Activated CD8-positive, alpha-beta memory T cell treated with anti-CD3 and anti-CD28 coated beads for 36 hours (primary cell): ENCODE data around the gene ZMYND11. TPM values are rescaled to one million over a fixed set of nuclear protein-coding genes. Genes with fewer than 3 reads are reported as not detected.
"Not testable (repeated sequence)": the region's sequence is repeated elsewhere in the genome, so short reads cannot be mapped to it uniquely, and the experiment has no call there.

Experiments used
- CTCF ChIA-PET: fragments of 350-600 bp; sonication (Branson Sonifier 250); formaldehyde crosslinking; loops from one replicate; lab custom pipeline; 2021; ENCODE audit warnings: antibody characterized with exemption; lab: Charles Lee
- POLR2A ChIA-PET: fragments of 350-600 bp; sonication (Branson Sonifier 250); formaldehyde crosslinking; loops from one replicate; lab custom pipeline; 2021; ENCODE audit warnings: antibody characterized with exemption; lab: Charles Lee
- total RNA-seq, 2 experiments: library from RNA; stranded (reverse); gene quantifications; one replicate each; pipeline ENCODE4 v1.2.3, GENCODE V29; 2021

The ZMYND11 gene
- total RNA-seq, 2 experiments from 2014 or later, result 26.6 to 29.4 TPM

DNA sequence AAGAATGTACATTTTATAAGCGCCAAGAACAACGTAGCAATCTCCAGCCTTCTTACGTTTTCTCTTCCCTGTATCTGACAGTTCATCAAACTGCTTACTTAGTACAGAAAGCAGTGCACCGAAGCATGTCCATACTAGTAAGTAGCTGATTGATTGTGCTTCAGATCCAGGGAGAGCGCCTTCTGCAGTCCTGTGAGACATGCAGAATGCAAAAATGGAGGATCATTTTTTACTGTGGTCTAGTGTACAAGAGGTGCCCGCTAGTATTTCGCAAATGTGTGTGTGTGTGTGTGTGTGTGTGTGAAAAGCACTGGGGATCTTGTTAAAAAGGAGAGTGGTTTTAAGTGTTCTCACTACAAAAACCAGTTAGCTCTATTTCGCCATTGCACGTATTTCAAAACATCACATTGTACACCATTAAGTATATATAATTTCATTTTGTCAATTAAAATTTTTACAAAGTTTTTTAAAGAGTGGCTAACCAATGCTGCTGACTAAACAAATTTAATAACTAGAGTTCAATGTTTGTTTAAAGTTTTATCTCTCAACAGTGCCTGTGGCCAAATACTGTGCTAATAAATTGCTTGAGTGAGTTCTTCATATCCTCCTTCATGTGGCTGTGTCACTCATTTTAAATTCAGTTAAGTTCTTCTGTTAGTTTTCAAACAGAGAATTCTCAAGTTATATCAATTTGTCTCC lies 99.6 kb downstream of the ZMYND11 start:
- ChIA-PET CTCF (no interaction called here), POLR2A (no interaction called here)

DNA sequence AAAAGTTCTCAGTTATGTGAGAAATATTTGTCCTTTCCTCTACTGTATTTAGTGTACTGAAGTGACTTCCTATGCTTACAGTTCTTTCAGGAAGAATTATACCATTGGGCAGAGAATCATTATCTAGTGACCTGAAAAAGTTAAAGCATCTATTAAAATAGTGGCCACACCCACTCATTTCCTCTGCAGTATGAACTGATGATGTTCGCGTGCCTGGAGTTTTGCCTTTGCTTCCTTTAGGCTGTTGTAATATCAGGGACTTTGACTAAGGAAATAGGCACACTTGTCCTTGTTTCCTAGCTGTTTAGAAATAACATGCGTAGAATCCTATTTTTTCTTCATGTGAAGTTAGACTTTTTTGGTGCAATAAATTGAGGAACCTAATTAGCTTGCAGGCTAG lies 100.7 kb downstream of the ZMYND11 start:
- CTCF ChIA-PET, result no interaction called here
- POLR2A ChIA-PET, result no interaction called here

DNA sequence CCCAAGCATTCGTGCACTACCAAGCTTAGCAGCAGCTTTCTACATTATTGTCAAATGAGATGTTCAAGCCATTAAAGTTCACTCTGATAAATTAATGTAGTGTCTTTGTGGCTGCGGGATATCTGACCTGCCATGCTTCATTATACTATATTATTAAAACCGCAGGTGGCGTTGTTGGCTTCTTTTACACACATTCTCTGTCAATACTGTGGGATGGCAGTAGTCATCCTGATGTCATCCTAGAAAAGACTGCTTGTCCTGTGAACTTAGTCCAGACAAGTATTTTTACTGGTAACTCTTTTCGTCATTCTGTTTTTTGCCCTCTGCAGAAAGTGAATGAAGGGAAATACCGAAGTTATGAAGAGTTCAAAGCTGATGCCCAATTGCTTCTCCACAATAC lies 103.9 kb downstream of the ZMYND11 start:
- ChIA-PET POLR2A (no interaction called here), CTCF (no interaction called here)

DNA sequence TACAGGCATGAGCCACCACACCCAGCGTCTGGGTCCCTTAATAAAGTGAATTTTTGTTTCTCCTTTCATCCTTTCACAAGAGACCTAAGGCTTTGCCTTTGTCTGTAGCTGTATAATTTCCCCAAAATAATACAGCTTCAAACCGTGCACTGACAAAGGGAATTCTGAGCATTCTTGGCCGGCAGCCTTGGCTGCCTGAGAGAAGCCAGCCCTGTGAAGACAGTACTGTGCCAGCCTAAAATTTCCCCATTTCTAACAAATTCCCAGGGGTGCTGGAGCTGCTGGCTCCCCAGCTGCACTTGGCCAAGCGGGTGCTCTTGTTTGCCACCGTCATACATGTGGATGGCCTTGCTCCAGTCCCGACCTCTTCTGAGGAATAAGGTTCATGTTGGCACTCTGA lies 106.2 kb downstream of the ZMYND11 start:
- POLR2A ChIA-PET, result no interaction called here
- CTCF ChIA-PET, result no interaction called here

DNA sequence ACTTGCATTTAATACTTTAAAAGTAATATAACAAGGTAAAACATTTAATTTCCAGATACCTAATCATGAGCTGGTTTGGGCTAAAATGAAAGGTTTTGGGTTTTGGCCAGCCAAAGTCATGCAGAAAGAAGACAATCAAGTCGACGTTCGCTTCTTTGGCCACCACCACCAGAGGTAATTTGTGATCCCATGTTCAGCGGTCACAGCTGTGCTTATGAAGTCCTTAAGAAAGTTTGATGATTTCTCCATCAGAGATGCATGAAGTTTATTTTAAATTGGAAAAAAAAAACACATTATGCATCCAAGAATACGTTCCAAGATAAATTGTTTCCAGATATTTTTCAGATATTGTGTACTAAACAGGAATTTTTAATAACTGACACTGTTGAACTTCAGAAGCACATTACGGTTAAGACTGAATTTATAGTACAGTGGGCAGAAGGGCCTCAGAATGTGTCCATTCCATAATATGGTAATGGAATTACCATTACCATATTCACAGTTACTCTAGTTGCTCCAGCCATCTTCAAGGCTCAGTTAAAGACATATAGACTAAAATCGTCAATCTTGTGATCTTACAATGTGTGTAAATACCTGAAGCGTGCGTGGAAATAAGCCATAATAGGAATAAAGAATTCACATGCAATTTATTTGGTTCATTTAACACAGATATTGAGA lies 106.8 kb downstream of the ZMYND11 start:
- CTCF ChIA-PET, result no interaction called here

DNA sequence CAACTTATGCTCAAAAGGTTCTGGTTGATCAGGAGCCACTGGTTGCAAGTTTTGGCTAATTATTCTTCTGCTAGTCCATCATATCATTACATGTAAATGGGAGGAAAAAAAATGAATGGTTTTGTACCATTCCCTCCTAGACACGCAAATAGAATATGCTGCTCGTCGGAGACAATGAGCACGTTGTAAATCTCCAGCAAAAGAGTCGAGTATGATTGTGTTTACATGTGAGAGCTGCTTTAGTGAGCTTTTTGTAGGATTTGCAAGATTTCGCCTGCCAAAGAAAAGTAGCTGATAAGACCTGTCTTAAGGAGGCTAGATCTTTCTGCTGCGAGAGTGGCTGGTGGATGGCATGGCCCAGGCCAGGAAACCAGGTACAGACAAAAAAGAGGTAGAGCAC lies 109.0 kb downstream of the ZMYND11 start:
- ChIA-PET CTCF (no interaction called here), POLR2A (no interaction called here)

More for the DNA sequence above, 106.8 kb downstream of the ZMYND11 start:
- POLR2A ChIA-PET, result no interaction called here

DNA sequence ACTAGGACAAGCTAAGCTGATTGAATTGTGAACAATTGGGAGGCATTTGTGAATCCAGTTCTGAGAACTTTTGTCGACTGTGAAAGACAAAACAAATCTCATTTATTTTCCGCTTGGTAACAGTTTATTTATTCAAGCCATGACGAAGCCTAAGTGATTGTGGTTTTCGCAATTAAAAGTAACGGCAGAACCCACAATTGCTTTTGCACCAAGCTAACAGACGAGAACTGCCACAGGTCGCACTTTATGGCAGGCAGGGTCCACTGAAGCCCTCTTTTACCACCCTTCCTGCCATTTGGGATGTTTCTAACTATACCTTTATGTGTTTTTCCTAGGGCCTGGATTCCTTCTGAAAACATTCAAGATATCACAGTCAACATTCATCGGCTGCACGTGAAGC lies 111.2 kb downstream of the ZMYND11 start:
- POLR2A ChIA-PET, result no interaction called here
- CTCF ChIA-PET, result no interaction called here

DNA sequence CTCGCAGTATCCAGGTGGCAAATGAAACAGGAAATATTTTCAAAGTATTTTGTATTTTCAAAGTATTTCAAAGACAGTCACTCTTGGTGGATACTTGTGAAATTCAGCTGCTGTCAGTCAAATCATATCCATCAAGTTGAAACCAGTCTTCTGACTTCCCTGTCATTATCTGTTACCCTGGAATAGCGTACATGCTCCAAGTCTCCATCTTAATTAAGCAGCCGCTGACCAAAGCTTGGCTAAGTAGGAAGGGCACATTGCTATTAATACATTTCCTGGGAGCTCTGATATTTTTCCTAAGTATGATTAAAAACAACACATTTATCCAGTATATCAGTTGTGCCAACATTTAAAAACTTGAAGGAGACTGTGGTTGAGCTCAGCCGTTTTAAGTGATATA lies 112.2 kb downstream of the ZMYND11 start:
- POLR2A ChIA-PET, result no interaction called here
- CTCF ChIA-PET, result no interaction called here

DNA sequence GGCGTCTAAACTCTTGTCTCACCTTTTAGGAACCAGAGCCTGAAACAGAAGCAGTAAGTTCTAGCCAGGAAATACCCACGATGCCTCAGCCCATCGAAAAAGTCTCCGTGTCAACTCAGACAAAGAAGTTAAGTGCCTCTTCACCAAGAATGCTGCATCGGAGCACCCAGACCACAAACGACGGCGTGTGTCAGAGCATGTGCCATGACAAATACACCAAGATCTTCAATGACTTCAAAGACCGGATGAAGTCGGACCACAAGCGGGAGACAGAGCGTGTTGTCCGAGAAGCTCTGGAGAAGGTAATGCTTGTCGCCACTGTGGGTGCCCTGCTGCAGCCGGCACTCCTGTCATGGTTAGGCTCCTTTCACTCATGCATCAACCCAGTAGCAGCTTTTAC lies 113.1 kb downstream of the ZMYND11 start:
- CTCF ChIA-PET, result no interaction called here
- POLR2A ChIA-PET, result no interaction called here

DNA sequence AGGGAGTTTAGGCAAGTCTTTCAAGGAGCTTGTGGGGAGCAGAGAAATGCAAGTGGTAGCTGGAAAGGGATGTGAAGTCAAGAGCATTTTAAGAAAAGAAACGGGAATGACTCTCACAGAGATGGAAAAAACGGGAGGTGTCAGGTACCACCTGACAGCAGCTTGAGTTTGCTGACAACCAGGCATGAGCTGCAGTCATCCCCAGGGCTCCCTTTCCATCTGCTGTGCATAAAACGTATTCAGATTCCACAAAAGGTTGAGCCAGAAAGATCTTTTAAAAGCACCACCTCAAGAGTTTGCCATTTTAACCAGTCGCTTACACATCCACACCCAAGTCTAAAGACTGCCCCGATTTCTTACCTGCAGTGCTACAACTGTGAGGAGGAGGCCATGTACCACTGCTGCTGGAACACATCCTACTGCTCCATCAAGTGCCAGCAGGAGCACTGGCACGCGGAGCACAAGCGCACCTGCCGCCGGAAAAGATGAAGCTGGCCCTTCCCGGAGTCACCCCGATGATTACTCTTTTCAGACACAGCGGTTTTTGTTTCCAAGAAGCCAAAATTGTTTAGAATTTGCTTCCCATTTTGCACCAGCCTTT lies 116.8 kb downstream of the ZMYND11 start:
- ChIA-PET POLR2A (no interaction called here), CTCF (no interaction called here)

DNA sequence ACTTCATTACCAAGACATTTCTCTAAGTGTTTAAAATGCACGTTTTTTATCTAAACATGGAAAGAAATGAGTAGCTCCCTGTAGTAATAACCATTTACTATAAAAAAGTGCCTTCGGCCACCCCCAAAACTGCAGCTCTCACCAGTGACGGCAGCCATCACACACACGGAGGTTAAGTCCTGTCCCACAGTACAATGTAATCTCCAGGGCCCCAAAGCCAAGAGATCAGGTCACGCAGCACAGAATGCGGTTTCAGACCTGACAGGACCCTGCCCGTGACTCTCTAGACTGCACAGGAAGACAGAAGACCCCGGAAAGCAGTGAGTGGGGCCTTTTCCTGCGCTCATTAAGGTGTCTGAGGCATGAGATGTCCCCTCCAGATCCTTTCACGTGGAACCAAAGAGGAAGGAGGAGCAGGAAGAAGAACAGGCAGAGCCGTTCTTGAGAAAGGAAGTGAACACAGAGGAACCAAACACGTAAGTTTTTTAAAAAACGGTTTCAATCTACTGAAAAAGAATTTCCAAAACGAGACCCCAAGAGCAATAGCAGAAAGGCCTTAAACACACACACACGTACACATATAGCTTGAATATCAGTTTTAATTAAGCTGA lies 125.7 kb downstream of the ZMYND11 start:
- ChIA-PET CTCF (no interaction called here), POLR2A (no interaction called here)

DNA sequence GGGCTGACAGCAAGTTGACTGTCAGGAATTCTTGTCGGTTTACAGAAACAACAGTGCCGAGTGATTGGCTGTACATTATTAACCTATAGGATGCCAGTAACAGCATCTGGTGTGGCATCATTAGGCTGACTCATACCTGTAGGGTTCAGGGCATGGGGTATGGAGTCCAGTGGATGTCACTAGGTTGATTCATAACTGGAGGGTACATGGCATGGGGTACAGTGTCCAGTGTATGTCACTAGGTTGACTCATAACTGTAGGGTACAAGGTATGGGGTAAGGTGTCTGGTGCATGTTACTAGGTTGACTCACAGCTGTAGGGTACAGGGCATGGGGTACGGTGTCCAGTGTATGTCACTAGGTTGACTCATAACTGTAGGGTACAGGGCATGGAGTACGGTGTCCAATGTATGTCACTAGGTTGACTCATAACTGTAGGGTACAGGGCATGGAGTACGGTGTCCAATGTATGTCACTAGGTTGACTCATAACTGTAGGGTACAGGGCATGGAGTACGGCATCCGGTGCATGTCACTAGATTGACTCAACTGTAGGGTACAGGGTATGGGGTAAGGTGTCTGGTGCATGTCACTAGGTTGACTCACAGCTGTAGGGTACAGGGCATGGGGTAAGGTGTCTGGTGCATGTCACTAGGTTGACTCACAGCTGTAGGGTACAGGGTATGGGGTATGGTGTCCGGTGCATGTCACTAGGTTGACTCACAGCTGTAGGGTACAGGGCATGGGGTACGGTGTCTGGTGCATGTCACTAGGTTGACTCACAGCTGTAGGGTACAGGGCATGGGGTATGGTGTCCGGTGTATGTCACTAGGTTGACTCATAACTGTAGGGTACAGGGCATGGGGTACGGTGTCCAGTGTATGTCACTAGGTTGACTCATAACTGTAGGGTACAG lies 129.2 kb downstream of the ZMYND11 start:
- POLR2A ChIA-PET, CTCF ChIA-PET: not testable (repeated sequence)

DNA sequence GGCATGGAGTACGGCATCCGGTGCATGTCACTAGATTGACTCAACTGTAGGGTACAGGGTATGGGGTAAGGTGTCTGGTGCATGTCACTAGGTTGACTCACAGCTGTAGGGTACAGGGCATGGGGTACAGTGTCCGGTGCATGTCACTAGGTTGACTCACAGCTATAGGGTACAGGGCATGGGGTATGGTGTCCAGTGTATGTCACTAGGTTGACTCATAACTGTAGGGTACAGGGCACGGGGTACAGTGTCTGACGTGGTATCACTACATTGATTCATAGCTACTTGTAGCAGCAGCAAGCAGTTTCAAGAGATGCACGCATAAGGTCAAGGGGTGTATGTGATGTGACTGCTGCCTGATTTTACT lies 129.8 kb downstream of the ZMYND11 start:
- CTCF ChIA-PET, POLR2A ChIA-PET: not testable (repeated sequence)

DNA sequence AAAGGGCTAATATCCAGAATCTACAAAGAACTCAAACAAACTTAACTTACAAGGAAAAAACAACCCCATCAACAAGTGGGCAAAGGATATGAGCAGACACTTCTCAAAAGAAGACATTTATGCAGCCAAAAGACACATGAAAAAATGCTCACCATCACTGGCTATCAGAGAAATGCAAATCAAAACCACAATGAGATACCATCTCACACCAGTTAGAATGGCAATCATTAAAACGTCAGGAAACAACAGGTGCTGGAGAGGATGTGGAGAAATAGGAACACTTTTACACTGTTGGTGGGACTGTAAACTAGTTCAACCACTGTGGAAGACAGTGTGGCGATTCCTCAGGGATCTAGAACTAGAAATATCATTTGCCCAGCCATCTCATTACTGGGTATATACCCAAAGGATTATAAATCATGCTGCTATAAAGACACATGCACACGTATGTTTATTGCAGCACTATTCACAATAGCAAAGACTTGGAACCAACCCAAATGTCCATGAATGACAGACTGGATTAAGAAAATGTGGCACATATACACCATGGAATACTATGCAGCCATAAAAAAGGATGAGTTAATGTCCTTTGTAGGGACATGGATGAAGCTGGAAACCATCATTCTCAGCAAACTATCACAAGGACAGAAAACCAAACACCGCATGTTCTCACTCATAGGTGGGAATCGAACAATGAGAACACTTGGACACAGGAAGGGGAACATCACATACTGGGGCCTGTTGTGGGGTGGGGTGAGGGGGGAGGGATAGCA lies 130.7 kb downstream of the ZMYND11 start:
- CTCF ChIA-PET, POLR2A ChIA-PET: not testable (repeated sequence)

DNA sequence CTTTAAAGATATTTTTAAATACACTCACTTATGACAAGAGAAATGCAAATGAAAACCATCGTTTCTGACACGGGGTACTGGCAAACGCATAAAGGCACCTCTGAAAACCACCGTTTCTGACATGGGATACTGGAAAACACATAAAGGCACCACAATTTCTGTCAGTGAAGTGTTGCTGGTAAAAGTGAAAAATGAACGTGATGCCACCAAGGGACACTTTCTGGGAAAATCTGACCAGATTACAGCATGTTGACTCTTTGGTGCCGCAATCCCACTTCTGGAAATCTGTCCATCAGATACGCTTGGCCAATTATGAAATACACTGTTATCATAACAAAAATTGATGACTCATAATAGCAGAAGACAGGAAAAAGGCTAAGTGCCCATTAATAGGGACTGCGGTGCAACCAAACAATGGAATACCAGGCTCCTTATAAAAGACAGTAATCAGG lies 131.7 kb downstream of the ZMYND11 start:
- CTCF ChIA-PET, result no interaction called here
- POLR2A ChIA-PET, result no interaction called here

DNA sequence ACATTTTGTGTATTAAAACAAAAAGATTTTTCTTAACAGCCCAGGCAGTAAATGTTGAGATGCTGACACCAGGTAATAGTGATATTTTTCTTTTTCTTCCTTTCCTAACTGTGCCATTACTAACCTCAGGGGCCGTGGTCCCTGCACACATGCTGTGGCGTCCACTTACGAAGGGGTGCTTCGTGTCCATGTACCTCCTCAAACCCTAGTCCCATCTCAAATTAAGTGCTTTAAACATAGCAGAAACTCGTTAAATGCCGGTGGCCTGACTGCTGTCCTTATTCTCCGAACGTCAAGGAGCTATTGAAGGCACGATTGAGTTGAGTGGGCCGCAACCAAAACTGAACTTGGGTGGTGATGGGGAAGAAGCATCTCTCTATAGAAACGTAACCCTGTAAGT lies 132.4 kb downstream of the ZMYND11 start:
- ChIA-PET CTCF (no interaction called here), POLR2A (no interaction called here)

DNA sequence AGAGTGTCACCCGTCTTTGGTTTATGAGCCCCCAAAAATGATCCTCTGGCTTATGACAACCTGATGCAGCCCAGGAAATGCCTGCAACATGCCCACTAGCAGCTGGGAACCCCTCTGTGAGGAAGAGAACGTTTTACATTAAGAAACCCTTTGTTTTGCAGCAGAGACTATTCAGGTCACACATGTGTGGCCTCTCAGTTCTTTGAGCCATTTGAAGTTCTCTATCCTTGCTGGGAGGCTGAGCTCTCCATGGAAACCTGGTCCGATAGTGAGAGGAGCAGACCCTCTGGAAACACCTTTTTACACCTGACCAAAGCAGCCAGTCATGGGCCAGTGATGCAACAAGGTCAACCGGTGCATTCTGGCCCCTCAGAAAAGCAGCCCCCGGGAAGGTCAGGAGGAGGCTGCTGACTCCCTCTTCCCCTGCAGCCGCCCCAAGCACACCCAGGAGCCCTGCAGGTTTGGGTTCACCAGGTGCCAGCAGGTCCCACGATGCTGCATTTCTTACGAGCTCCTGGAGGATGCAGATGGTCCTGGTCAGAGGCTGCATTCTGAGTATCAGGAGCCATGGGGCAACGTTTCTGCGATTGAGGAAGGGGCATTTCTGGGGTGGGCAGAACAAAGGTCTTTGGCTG lies 134.3 kb downstream of the ZMYND11 start:
- CTCF ChIA-PET, result no interaction called here
- POLR2A ChIA-PET, result no interaction called here

DNA sequence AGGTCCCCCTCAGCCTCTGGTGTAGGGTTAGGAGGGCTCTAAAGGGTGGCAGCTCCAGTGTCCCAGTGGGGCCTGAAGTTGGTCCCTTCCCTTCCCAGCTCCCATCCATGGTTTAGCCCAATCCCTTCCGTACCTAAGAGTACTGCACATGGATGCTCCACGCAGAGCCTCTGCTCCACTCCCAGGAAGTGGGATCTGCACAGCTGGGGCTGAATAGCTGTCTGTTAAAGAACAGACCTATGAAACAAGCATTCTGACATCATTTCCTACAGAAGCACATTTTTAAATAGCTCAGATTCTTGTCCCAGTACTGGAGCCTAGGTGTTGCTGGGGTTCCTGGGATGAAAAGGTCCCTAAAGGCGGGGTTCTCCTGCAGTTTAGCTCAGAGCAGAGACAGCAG lies 135.9 kb downstream of the ZMYND11 start:
- ChIA-PET CTCF (no interaction called here), POLR2A (no interaction called here)
